ENCODE data around the gene DISP1. TPM values are rescaled to one million over a fixed set of nuclear protein-coding genes. Genes with fewer than 3 reads are reported as not detected.

DISP1 gene
- polyA plus RNA-seq, 1 experiment: 6.2 TPM

GRCh38 chr1:222792744-222793143, 22.1 kb upstream of the DISP1 start:
- no peaks in the 10 kb centered on the region for H3K36me3 ChIP-seq (ENCODE audit: control insufficient read depth, insufficient read depth, low read length)
- no peak for DNase-seq (ENCODE audit: low read depth)
- no peak overlapping the region for H3K4me3 ChIP-seq (ENCODE audit: low read depth, low read length)
- TF ChIP-seq CTCF (IDR thresholded peaks at IDR 0.05; ENCODE audit: insufficient read depth, low read depth, low read length): peak; percentile 57
- CTCF ChIA-PET: interaction anchor here (0.7 to 14.2 kb wide), 5 partner anchors 13 to 331 kb away, joined by 3 to 273 read pairs (median 5); no protein-coding TSS in a partner anchor
- POLR2A ChIA-PET: no interaction called here
- H3K27me3 ChIP-seq (ENCODE audit: control insufficient read depth, insufficient read depth, low read length): peaks cover 3% of the 10 kb centered on the region; the same call in 1 of the 2 replicates

- Histone ChIP-seq H3K4me3 (ENCODE audit: low read depth, low read length) (no peak overlapping the region), H3K36me3 (ENCODE audit: control insufficient read depth, insufficient read depth, low read length) (no peaks in the 10 kb centered on the region), H3K27me3 (ENCODE audit: control insufficient read depth, insufficient read depth, low read length) (peaks cover 3% of the 10 kb centered on the region; the same call in 1 of the 2 replicates)
- peak; percentile 15; the same call in 1 of the 2 replicates for TF ChIP-seq CTCF (IDR thresholded peaks at IDR 0.05; ENCODE audit: insufficient read depth, low read depth, low read length)
- ChIA-PET POLR2A (no interaction called here), CTCF (interaction anchor here (0.6 to 14.2 kb wide), 8 partner anchors 21 to 342 kb away, joined by 3 to 273 read pairs (median 3); no protein-coding TSS in a partner anchor)
- no peak for DNase-seq (ENCODE audit: low read depth)
Observed at GRCh38 chr1:222794656-222795474, 20.0 kb upstream of the DISP1 start.

- no peak for DNase-seq (ENCODE audit: low read depth)
- H3K36me3 ChIP-seq (ENCODE audit: control insufficient read depth, insufficient read depth, low read length): no peaks in the 10 kb centered on the region
- H3K27me3 ChIP-seq (ENCODE audit: control insufficient read depth, insufficient read depth, low read length): peaks cover 3% of the 10 kb centered on the region
- no peak overlapping the region for H3K4me3 ChIP-seq (ENCODE audit: low read depth, low read length)
- POLR2A ChIA-PET: interaction anchor here (0.6 to 0.7 kb wide), 3 partner anchors 35 to 179 kb away, joined by 3 to 6 read pairs (median 6); no protein-coding TSS in a partner anchor
- TF ChIP-seq CTCF (IDR thresholded peaks at IDR 0.05; ENCODE audit: insufficient read depth, low read depth, low read length): no peak
- CTCF ChIA-PET: interaction anchor here (0.7 to 14.2 kb wide), 4 partner anchors 161 to 1954 kb away, joined by 3 to 273 read pairs (median 4); no protein-coding TSS in a partner anchor
Observed at GRCh38 chr1:222798116-222798515, 16.7 kb upstream of the DISP1 start.

- no peak for TF ChIP-seq CTCF (IDR thresholded peaks at IDR 0.05; ENCODE audit: insufficient read depth, low read depth, low read length)
- peaks cover 3% of the 10 kb centered on the region for H3K27me3 ChIP-seq (ENCODE audit: control insufficient read depth, insufficient read depth, low read length)
- no peaks in the 10 kb centered on the region for H3K36me3 ChIP-seq (ENCODE audit: control insufficient read depth, insufficient read depth, low read length)
- ChIA-PET POLR2A (no interaction called here), CTCF (interaction anchor here (0.8 to 14.2 kb wide), 3 partner anchors 13 to 885 kb away, joined by 3 to 273 read pairs (median 3); no protein-coding TSS in a partner anchor)
- H3K4me3 ChIP-seq (ENCODE audit: low read depth, low read length): no peak overlapping the region
- DNase-seq (ENCODE audit: low read depth): no peak
Observed at GRCh38 chr1:222798975-222799374, 15.9 kb upstream of the DISP1 start.

GRCh38 chr1:222801067-222801466, 13.8 kb upstream of the DISP1 start:
- ChIA-PET CTCF (no interaction called here), POLR2A (no interaction called here)
- TF ChIP-seq CTCF (IDR thresholded peaks at IDR 0.05; ENCODE audit: insufficient read depth, low read depth, low read length): no peak
- DNase-seq (ENCODE audit: low read depth): no peak
- Histone ChIP-seq H3K36me3 (ENCODE audit: control insufficient read depth, insufficient read depth, low read length) (no peaks in the 10 kb centered on the region), H3K27me3 (ENCODE audit: control insufficient read depth, insufficient read depth, low read length) (no peaks in the 10 kb centered on the region; the same call in 1 of the 2 replicates), H3K4me3 (ENCODE audit: low read depth, low read length) (no peak overlapping the region)
